Tibial nerve (tissue), 4 donors: ENCODE results near the gene PPEF1.

ENCODE experiments used
- EP300 ChIP-seq, 2 donors: sonication (generic); formaldehyde crosslinking; IDR thresholded peaks; one replicate each; pipeline ENCODE4 v1.6.1; 2017; ENCODE audit warnings: antibody characterized with exemption in 2 of 2, mild to moderate bottlenecking in 1 of 2
- POLR2A ChIP-seq, 2 donors: fragments of 450-650 bp; IDR thresholded peaks; one replicate each; pipeline ENCODE4 v1.6.1; 2017; ENCODE audit warnings: antibody characterized with exemption in 2 of 2, mild to moderate bottlenecking in 2 of 2, moderate library complexity in 2 of 2
- TF ChIP-seq, protein P1 (sequence below), 5 experiments: fragments of 200-600 bp in 3 of 5; fragments of 450-650 bp in 2 of 5; sonication (generic) in 3 of 5; IDR thresholded peaks; one replicate each; pipeline ENCODE4 v1.5.1; 2016 to 2019; ENCODE audit warnings: antibody characterized with exemption in 5 of 5, mild to moderate bottlenecking in 3 of 5, moderate library complexity in 2 of 5

DNA sequence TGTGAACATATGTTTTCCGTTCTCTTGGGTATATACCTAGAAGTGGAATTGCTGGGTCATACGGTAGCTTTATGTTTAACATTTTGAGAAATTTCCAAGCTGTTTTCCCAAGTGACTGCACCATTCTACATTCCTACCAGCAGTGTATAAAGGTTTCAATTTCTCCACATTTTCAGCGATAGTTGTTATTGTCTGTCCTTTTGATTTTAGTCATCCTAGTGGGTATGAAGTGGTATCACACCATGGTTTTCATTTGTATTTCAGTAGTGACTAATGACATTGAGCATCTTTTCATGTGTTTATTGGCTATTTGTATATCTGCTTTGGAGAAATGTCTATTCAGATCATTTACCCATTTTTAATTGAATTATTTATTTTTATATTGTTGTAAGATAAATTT is 2.4 kb downstream of the PPEF1 start:
- TF ChIP-seq, protein P1, sequence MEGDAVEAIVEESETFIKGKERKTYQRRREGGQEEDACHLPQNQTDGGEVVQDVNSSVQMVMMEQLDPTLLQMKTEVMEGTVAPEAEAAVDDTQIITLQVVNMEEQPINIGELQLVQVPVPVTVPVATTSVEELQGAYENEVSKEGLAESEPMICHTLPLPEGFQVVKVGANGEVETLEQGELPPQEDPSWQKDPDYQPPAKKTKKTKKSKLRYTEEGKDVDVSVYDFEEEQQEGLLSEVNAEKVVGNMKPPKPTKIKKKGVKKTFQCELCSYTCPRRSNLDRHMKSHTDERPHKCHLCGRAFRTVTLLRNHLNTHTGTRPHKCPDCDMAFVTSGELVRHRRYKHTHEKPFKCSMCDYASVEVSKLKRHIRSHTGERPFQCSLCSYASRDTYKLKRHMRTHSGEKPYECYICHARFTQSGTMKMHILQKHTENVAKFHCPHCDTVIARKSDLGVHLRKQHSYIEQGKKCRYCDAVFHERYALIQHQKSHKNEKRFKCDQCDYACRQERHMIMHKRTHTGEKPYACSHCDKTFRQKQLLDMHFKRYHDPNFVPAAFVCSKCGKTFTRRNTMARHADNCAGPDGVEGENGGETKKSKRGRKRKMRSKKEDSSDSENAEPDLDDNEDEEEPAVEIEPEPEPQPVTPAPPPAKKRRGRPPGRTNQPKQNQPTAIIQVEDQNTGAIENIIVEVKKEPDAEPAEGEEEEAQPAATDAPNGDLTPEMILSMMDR (IDR thresholded peaks at IDR 0.05), result no peak
- no peak for TF ChIP-seq POLR2A (IDR thresholded peaks at IDR 0.05)
- TF ChIP-seq EP300 (IDR thresholded peaks at IDR 0.05), result no peak
